HCT116 (cell line): Measurements from ENCODE around the gene CNTFR. TPM values are rescaled to one million over a fixed set of nuclear protein-coding genes. Genes with fewer than 3 reads are reported as not detected.

ENCODE experiments used
- ATAC-seq: fragments of 200-7000 bp; cut with Tn5 transposase; 2 replicates; pipeline ENCODE4 v1.9.1; 2020; ENCODE audit warnings: mild to moderate bottlenecking, moderate library complexity
- BruUV-seq: library from RNA; stranded (reverse); fragments of 400-500 nt; replicated peaks from 2 replicates; lab custom pipeline; 2021; lab: Mats Ljungman, UMichigan
- CTCF ChIA-PET: fragments of 300-600 bp; sonication (Branson Sonifier 250); formaldehyde crosslinking; loops from one replicate; lab custom pipeline; 2021; ENCODE audit warnings: antibody characterized with exemption; lab: Charles Lee
- POLR2A ChIA-PET: fragments of 300-600, 350-600 bp; sonication (Branson Sonifier 250); formaldehyde crosslinking; loops from one replicate; lab custom pipeline; 2021; ENCODE audit warnings: antibody characterized with exemption; lab: Charles Lee
- RAD21 ChIA-PET, 2 experiments: fragments of 300-600 bp; sonication (Branson Sonifier 250); formaldehyde crosslinking; loops; one replicate each; lab custom pipeline; 2023; ENCODE audit warnings: low total read pairs in 2 of 2; ENCODE audit not compliant: uncharacterized antibody in 2 of 2, unreplicated experiment in 2 of 2, low non-redundant PET in 1 of 2; lab: Charles Lee
- DNase-seq: peaks from one replicate; pipeline ENCODE4 v3.0.0-alpha.2; 2010; ENCODE audit warnings: low read depth, low spot score
- H2AFZ ChIP-seq: fragments of 200-600 bp; shearing (Covaris generic), sonication (generic); 2 replicates; pipeline ENCODE4 v1.6.1; 2017; ENCODE audit warnings: low read depth, mixed run types, mixed read lengths, antibody characterized with exemption, low read length; ENCODE audit not compliant: poor library complexity, severe bottlenecking
- H3K27ac ChIP-seq: 2 replicates; pipeline ENCODE4 v1.5.1; 2012; ENCODE audit warnings: low read depth, low read length
- H3K27me3 ChIP-seq: fragments of 200-600 bp; sonication (generic); 2 replicates; pipeline ENCODE4 v1.6.1; 2016; ENCODE audit warnings: mixed run types, low read length, mixed read lengths; ENCODE audit not compliant: insufficient read depth
- H3K36me3 ChIP-seq, 2 experiments: fragments of 200-500 bp in 1 of 2; fragments of 200-600 bp in 1 of 2; sonication (Bioruptor generic) in 1 of 2; sonication (generic) in 1 of 2; 2 replicates each; pipeline versions ENCODE4 v1.5.1 to v1.6.1; 2014 to 2016; ENCODE audit warnings: low read length in 2 of 2, inconsistent platforms in 1 of 2, mixed read lengths in 1 of 2, mixed run types in 1 of 2; ENCODE audit not compliant: insufficient read depth in 2 of 2, control insufficient read depth in 1 of 2
- H3K4me1 ChIP-seq, 2 experiments: fragments of 200-600 bp in 1 of 2; sonication (generic) in 1 of 2; 2 replicates each; pipeline versions ENCODE4 v1.5.1 to v1.6.1; 2012 to 2017; ENCODE audit warnings: low read length in 2 of 2, inconsistent platforms in 1 of 2, mild to moderate bottlenecking in 1 of 2, mixed read lengths in 1 of 2, mixed run types in 1 of 2, moderate library complexity in 1 of 2; ENCODE audit not compliant: insufficient read depth in 2 of 2, control insufficient read depth in 1 of 2
- H3K4me2 ChIP-seq: fragments of 200-600 bp; sonication (generic); 2 replicates; pipeline ENCODE4 v1.6.1; 2017; ENCODE audit warnings: mixed run types, low read length, mixed read lengths
- H3K4me3 ChIP-seq, 2 experiments: fragments of 200-600 bp in 1 of 2; sonication (generic) in 1 of 2; replicated peaks in 1 of 2; 2 replicates each; pipeline ENCODE4 v1.5.1; 2011 to 2016; ENCODE audit warnings: low read length in 2 of 2, control low read depth in 1 of 2, low read depth in 1 of 2, mild to moderate bottlenecking in 1 of 2, mixed read lengths in 1 of 2, mixed run types in 1 of 2
- H3K79me2 ChIP-seq: fragments of 200-600 bp; sonication (generic); 2 replicates; pipeline ENCODE4 v1.6.1; 2017; ENCODE audit warnings: mild to moderate bottlenecking, mixed run types, low read length, moderate library complexity, mixed read lengths; ENCODE audit not compliant: insufficient read depth
- H3K9ac ChIP-seq: fragments of 200-600 bp; sonication (generic); 2 replicates; pipeline ENCODE4 v1.6.1; 2016; ENCODE audit warnings: low read length, mixed read lengths
- H3K9me2 ChIP-seq: fragments of 200-600 bp; sonication (generic), shearing (Covaris generic); 2 replicates; pipeline ENCODE4 v1.6.1; 2017; ENCODE audit warnings: mixed run types, mild to moderate bottlenecking, moderate library complexity; ENCODE audit not compliant: insufficient read depth
- H3K9me3 ChIP-seq, 2 experiments: fragments of 200-500 bp in 1 of 2; fragments of 200-600 bp in 1 of 2; sonication (Bioruptor generic) in 1 of 2; sonication (generic) in 1 of 2; 2 replicates each; pipeline ENCODE4 v1.6.1; 2014 to 2017; ENCODE audit warnings: low read length in 2 of 2, mixed read lengths in 2 of 2, inconsistent platforms in 1 of 2, low read depth in 1 of 2, mild to moderate bottlenecking in 1 of 2, mixed run types in 1 of 2, moderate library complexity in 1 of 2; ENCODE audit not compliant: control insufficient read depth in 1 of 2, insufficient read depth in 1 of 2
- H4K20me1 ChIP-seq: fragments of 200-600 bp; sonication (generic), shearing (Covaris generic); 2 replicates; pipeline ENCODE4 v1.6.1; 2017; ENCODE audit warnings: mixed run types, mild to moderate bottlenecking, moderate library complexity; ENCODE audit not compliant: insufficient read depth
- CTCF ChIP-seq, 3 experiments: fragments of 200-600 bp in 1 of 3; sonication (generic) in 1 of 3; IDR thresholded peaks in 2 of 3; conservative IDR thresholded peaks in 1 of 3; 2 replicates each; pipeline ENCODE4 v1.5.1; 2012 to 2017; ENCODE audit warnings: low read depth in 2 of 3, low read length in 2 of 3, antibody characterized with exemption in 1 of 3, borderline replicate concordance in 1 of 3, control low read depth in 1 of 3, mild to moderate bottlenecking in 1 of 3, mixed read lengths in 1 of 3, mixed run types in 1 of 3, moderate library complexity in 1 of 3; ENCODE audit not compliant: insufficient read depth in 1 of 3
- EGR1 ChIP-seq: IDR thresholded peaks from 2 replicates; pipeline ENCODE4 v1.6.1; 2012; ENCODE audit warnings: low read depth
- EZH2phosphoT487 ChIP-seq: fragments of 200-600 bp; IDR thresholded peaks from 2 replicates; pipeline ENCODE4 v1.6.1; 2018; ENCODE audit warnings: antibody characterized with exemption, borderline replicate concordance
- FOSL1 ChIP-seq: IDR thresholded peaks from 2 replicates; pipeline ENCODE4 v1.6.1; 2012; ENCODE audit warnings: low read depth
- JUND ChIP-seq: IDR thresholded peaks from 2 replicates; pipeline ENCODE4 v1.6.1; 2012
- POLR2A ChIP-seq: IDR thresholded peaks from 2 replicates; pipeline ENCODE4 v1.7.0; 2011; ENCODE audit warnings: borderline replicate concordance; ENCODE audit not compliant: insufficient read depth, insufficient read length; ENCODE audit errors: extremely low read depth
- POLR2AphosphoS5 ChIP-seq: IDR thresholded peaks from 2 replicates; pipeline ENCODE4 v1.6.1; 2011; ENCODE audit warnings: mild to moderate bottlenecking, low read depth, low read length, moderate library complexity
- RAD21 ChIP-seq: IDR thresholded peaks from 2 replicates; pipeline ENCODE4 v1.6.1; 2012; ENCODE audit warnings: low read depth, mild to moderate bottlenecking
- REST ChIP-seq: IDR thresholded peaks from 2 replicates; pipeline ENCODE4 v1.6.1; 2012; ENCODE audit warnings: low read depth
- SIN3A ChIP-seq: IDR thresholded peaks from 2 replicates; pipeline ENCODE4 v1.6.1; 2012; ENCODE audit warnings: low read depth
- SRF ChIP-seq: IDR thresholded peaks from 2 replicates; pipeline ENCODE4 v1.6.1; 2012; ENCODE audit warnings: low read depth
- TCF7L2 ChIP-seq: IDR thresholded peaks from 2 replicates; pipeline ENCODE4 v1.7.0; 2011; ENCODE audit warnings: borderline replicate concordance, inconsistent platforms; ENCODE audit not compliant: insufficient read depth, insufficient read length; ENCODE audit errors: extremely low read depth
- YY1 ChIP-seq: IDR thresholded peaks from 2 replicates; pipeline ENCODE4 v1.6.1; 2011; ENCODE audit warnings: low read length, low read depth, moderate library complexity, mild to moderate bottlenecking; ENCODE audit not compliant: insufficient replicate concordance; ENCODE audit errors: extremely low read depth
- ZFX ChIP-seq: fragments of 450-650 bp; IDR thresholded peaks from 2 replicates; pipeline ENCODE4 v1.6.1; 2017
- ZNF274 ChIP-seq: fragments of 200-500 bp; sonication (Bioruptor generic); IDR thresholded peaks from 2 replicates; pipeline ENCODE4 v1.6.1; 2014; ENCODE audit warnings: mild to moderate bottlenecking, low read depth, low read length, inconsistent platforms
- intact Hi-C: fragments of 100-400 bp; cut with micrococcal nuclease; formaldehyde crosslinking; loops from 2 replicates; pipeline ENCODE4 v1.10.0; 2022
- total RNA-seq: library from RNA; stranded (reverse); gene quantifications from one replicate; pipeline ENCODE4 v1.2.1, GENCODE V29; 2021; ENCODE audit not compliant: unreplicated experiment
- TF ChIP-seq, protein P1 (sequence below): IDR thresholded peaks from 2 replicates; pipeline ENCODE4 v1.6.1; 2012
- TF ChIP-seq, protein P2 (sequence below): IDR thresholded peaks from 2 replicates; pipeline ENCODE4 v1.6.1; 2011; ENCODE audit warnings: mild to moderate bottlenecking, low read length, moderate library complexity; ENCODE audit not compliant: insufficient replicate concordance; ENCODE audit errors: extremely low read depth
- TF ChIP-seq, protein P3 (sequence below): IDR thresholded peaks from 2 replicates; pipeline ENCODE4 v1.6.1; 2012

Gene CNTFR
- total RNA-seq, 1 experiment from 2014 or later = not detected

- H4K20me1 ChIP-seq = no peaks in the 10 kb centered on the region
- no peak for ATAC-seq
- CTCF ChIA-PET = no interaction called here
- TF ChIP-seq RAD21 (no peak), FOSL1 (no peak), YY1 (no peak), POLR2A (no peak), POLR2AphosphoS5 (no peak), ZFX (no peak), JUND (no peak), SRF (no peak), REST (no peak), EZH2phosphoT487 (no peak), EGR1 (no peak), TCF7L2 (no peak), SIN3A (no peak), CTCF (IDR thresholded peaks at IDR 0.05 in 2 of 3, conservative IDR thresholded peaks at IDR 0.05 in 1 of 3; ENCODE audit: borderline replicate concordance in 1 of 3, insufficient read depth in 1 of 3, low read depth in 2 of 3, low read length in 2 of 3) (no peak), ZNF274 (no peak)
- TF ChIP-seq, protein P1, sequence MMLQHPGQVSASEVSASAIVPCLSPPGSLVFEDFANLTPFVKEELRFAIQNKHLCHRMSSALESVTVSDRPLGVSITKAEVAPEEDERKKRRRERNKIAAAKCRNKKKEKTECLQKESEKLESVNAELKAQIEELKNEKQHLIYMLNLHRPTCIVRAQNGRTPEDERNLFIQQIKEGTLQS = no peak
- TF ChIP-seq, protein P2, sequence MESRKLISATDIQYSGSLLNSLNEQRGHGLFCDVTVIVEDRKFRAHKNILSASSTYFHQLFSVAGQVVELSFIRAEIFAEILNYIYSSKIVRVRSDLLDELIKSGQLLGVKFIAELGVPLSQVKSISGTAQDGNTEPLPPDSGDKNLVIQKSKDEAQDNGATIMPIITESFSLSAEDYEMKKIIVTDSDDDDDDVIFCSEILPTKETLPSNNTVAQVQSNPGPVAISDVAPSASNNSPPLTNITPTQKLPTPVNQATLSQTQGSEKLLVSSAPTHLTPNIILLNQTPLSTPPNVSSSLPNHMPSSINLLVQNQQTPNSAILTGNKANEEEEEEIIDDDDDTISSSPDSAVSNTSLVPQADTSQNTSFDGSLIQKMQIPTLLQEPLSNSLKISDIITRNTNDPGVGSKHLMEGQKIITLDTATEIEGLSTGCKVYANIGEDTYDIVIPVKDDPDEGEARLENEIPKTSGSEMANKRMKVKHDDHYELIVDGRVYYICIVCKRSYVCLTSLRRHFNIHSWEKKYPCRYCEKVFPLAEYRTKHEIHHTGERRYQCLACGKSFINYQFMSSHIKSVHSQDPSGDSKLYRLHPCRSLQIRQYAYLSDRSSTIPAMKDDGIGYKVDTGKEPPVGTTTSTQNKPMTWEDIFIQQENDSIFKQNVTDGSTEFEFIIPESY = no peak
- TF ChIP-seq, protein P3, sequence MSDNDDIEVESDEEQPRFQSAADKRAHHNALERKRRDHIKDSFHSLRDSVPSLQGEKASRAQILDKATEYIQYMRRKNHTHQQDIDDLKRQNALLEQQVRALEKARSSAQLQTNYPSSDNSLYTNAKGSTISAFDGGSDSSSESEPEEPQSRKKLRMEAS = no peak
- TF ChIP-seq, all 23 proteins: peak for 0
- H3K27ac ChIP-seq = no peak overlapping the region
- ChIA-PET RAD21 (no interaction called here), POLR2A (no interaction called here)
- intact Hi-C loops = no loop called here
- H3K4me2 ChIP-seq = no peak overlapping the region
- H3K27me3 ChIP-seq = no peaks in the 10 kb centered on the region
- no TSS peak for BruUV-seq
- H3K36me3 ChIP-seq = no peaks in the 10 kb centered on the region
- no peak overlapping the region for H3K9ac ChIP-seq
- H2AFZ ChIP-seq = no peak overlapping the region
- no peak overlapping the region for H3K4me3 ChIP-seq
- no peak for DNase-seq
- no peaks in the 10 kb centered on the region for H3K9me2 ChIP-seq
- no peaks in the 10 kb centered on the region for H3K9me3 ChIP-seq
- no peaks in the 10 kb centered on the region for H3K79me2 ChIP-seq
- no peaks in the 10 kb centered on the region; a peak in 1 of 4 replicates for H3K4me1 ChIP-seq
Measured at GRCh38 chr9:34572092-34572491, 17.4 kb downstream of the CNTFR start.
